ENCODE measurements around the gene ZBTB49. TPM values are rescaled to one million over a fixed set of nuclear protein-coding genes. Genes with fewer than 3 reads are reported as not detected.
A peak's percentile ranks its signal among the peaks of the same experiment; 100 is the strongest.

The ZBTB49 gene
- total and polyA plus RNA-seq, 2 of the 13 experiments (the other 11 are each of a cell fraction or from before 2014, with no cell fraction given): 3.3 to 4.3 TPM

DNA sequence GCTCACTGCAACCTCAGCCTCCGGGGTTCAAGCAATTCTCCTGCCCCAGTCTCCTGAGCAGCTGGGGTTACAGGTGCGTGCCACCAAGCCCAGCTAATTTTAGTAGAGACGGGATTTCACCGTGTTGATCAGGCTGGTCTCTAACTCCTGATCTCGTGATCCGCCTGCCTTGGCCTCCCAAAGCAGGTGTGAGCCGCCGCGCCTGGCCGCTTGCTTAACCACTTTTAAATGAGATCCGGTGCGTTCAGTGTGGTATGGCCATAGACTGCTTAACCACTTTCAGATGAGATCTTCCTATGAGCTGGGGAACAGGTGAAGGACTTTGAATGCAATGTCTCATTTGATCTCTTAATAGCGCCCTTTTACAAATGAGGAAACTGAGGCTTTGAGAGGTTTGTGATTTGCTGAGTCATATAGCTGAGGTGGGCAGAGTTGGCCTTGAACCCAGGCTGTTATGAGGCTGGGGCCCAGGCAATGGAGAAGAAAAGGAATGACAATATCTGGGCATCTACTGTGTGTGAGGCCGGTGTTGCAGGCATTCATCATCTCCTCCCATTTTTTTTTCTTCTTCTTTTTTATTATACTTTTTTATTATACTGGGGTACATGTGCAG, 55.0 kb downstream of the ZBTB49 start:
- DNase-seq (ENCODE audit: low spot score) (no peak), FAIRE-seq (no peak), ATAC-seq (no peak)
- no TSS peak for BruUV-seq (replicated peaks)
- in situ Hi-C loops (cut with HindIII; ENCODE audit: extremely low pct_ligation_motif_present, low pct_unique_long_range_greater_than_20kb): no loop called here
- no peaks in the 10 kb centered on the region for H3K79me2 ChIP-seq (ENCODE audit: insufficient read depth, low read length)
- H4K20me1 ChIP-seq (ENCODE audit: insufficient read depth, low read length): no peaks in the 10 kb centered on the region
- WGBS (ENCODE audit: low lambda C conversion rate): 77% methylated on average over 14 of the region's 14 CpGs
- H3K36me3 ChIP-seq (replicated peaks in 1 of 2; ENCODE audit: control insufficient read depth in 1 of 2, insufficient read depth in 2 of 2, low read length in 2 of 2): no peaks in the 10 kb centered on the region
- H3K4me2 ChIP-seq (ENCODE audit: low read depth, low read length): no peak overlapping the region
- no peak for TF ChIP-seq ZNF569 (CRISPR knock-in tag; IDR thresholded peaks at IDR 0.05; ENCODE audit: borderline replicate concordance)
- TF ChIP-seq NFE2L2 (IDR thresholded peaks at IDR 0.05; ENCODE audit: low read length): peak; percentile 69
- H2AFZ ChIP-seq (ENCODE audit: low read length): no peak overlapping the region
- H3K27ac ChIP-seq (ENCODE audit: extremely low read length, insufficient read depth, low read length): no peak overlapping the region
- peaks cover 6% of the 10 kb centered on the region; the same call in 1 of the 2 replicates for H3K4me1 ChIP-seq (ENCODE audit: insufficient read depth, low read length)
- H3K4me3 ChIP-seq (replicated peaks in 1 of 3; ENCODE audit: insufficient read depth in 1 of 3, low read depth in 2 of 3, low read length in 3 of 3): no peak overlapping the region
- no peak overlapping the region for H3K9ac ChIP-seq (ENCODE audit: insufficient read depth, low read depth, low read length)
- H3K27me3 ChIP-seq (ENCODE audit: control insufficient read depth in 1 of 2, insufficient read depth in 2 of 2, low read length in 2 of 2): peaks cover 0 to 7% of the 10 kb centered on the region in 2 experiments; a peak in 2 of 5 replicates
- intact Hi-C loops (cut with micrococcal nuclease; ENCODE audit: unreplicated experiment): no loop called here
- POLR2A ChIA-PET: no interaction called here
- CTCF ChIA-PET (ENCODE audit: low intra/inter-chr PET ratio, low total read pairs): no interaction called here
- no peaks in the 10 kb centered on the region for H3K9me3 ChIP-seq (ENCODE audit: low read length)

DNA sequence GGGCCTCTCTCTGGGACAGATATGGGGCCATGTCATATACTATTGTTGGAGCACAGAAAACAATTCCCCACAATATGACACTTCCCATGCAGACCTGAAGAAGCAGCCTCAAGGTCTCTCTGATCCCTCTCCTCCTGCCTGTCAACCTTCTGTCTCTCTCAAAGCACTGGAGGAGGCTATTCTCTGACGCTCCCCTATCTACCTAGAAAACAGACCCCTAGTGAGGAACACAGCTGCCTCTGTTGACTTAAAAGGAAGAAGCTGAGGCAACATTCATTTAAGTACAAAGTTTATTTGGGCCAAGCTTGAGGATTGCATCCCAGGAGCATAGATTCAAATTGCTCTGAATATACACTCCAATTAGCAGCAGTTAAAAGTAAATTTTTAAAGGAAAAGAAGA, 57.5 kb downstream of the ZBTB49 start:
- H3K4me3 ChIP-seq (replicated peaks in 1 of 3; ENCODE audit: insufficient read depth in 1 of 3, low read depth in 2 of 3, low read length in 3 of 3): no peak overlapping the region
- peaks cover 6% of the 10 kb centered on the region; the same call in 1 of the 2 replicates for H3K4me1 ChIP-seq (ENCODE audit: insufficient read depth, low read length)
- WGBS (ENCODE audit: low lambda C conversion rate): 0% methylated on average over 1 of the region's 1 CpG
- H3K9me3 ChIP-seq (ENCODE audit: low read length): no peaks in the 10 kb centered on the region
- H3K4me2 ChIP-seq (ENCODE audit: low read depth, low read length): no peak overlapping the region
- BruUV-seq (replicated peaks): no TSS peak
- in situ Hi-C loops (cut with HindIII; ENCODE audit: extremely low pct_ligation_motif_present, low pct_unique_long_range_greater_than_20kb) (no loop called here), intact Hi-C loops (cut with micrococcal nuclease; ENCODE audit: unreplicated experiment) (no loop called here)
- POLR2A ChIA-PET: no interaction called here
- FAIRE-seq (no peak), DNase-seq (ENCODE audit: low spot score) (no peak), ATAC-seq (no peak)
- CTCF ChIA-PET (ENCODE audit: low intra/inter-chr PET ratio, low total read pairs): no interaction called here
- H2AFZ ChIP-seq (ENCODE audit: low read length): no peak overlapping the region
- TF ChIP-seq, protein P1, sequence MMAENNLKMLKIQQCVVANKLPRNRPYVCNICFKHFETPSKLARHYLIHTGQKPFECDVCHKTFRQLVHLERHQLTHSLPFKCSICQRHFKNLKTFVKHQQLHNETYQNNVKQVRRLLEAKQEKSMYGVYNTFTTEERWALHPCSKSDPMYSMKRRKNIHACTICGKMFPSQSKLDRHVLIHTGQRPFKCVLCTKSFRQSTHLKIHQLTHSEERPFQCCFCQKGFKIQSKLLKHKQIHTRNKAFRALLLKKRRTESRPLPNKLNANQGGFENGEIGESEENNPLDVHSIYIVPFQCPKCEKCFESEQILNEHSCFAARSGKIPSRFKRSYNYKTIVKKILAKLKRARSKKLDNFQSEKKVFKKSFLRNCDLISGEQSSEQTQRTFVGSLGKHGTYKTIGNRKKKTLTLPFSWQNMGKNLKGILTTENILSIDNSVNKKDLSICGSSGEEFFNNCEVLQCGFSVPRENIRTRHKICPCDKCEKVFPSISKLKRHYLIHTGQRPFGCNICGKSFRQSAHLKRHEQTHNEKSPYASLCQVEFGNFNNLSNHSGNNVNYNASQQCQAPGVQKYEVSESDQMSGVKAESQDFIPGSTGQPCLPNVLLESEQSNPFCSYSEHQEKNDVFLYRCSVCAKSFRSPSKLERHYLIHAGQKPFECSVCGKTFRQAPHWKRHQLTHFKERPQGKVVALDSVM (CRISPR knock-in tag; IDR thresholded peaks at IDR 0.05): no peak
- no peak for TF ChIP-seq DR1 (CRISPR knock-in tag; IDR thresholded peaks at IDR 0.05)
- H3K27ac ChIP-seq (ENCODE audit: extremely low read length, insufficient read depth, low read length): no peak overlapping the region
- H4K20me1 ChIP-seq (ENCODE audit: insufficient read depth, low read length): no peaks in the 10 kb centered on the region
- H3K79me2 ChIP-seq (ENCODE audit: insufficient read depth, low read length): no peaks in the 10 kb centered on the region
- H3K27me3 ChIP-seq (ENCODE audit: control insufficient read depth in 1 of 2, insufficient read depth in 2 of 2, low read length in 2 of 2): peaks cover 0 to 3% of the 10 kb centered on the region in 2 experiments; a peak in 1 of 5 replicates
- H3K9ac ChIP-seq (ENCODE audit: insufficient read depth, low read depth, low read length): no peak overlapping the region
- H3K36me3 ChIP-seq (replicated peaks in 1 of 2; ENCODE audit: control insufficient read depth in 1 of 2, insufficient read depth in 2 of 2, low read length in 2 of 2): no peaks in the 10 kb centered on the region
